ENCODE results near the gene SEMA7A. TPM values are rescaled to one million over a fixed set of nuclear protein-coding genes. Genes with fewer than 3 reads are reported as not detected.

Gene SEMA7A
- total and polyA plus RNA-seq, 9 of the 15 experiments (the other 6 are each of a cell fraction or from before 2014, with no cell fraction given), result 0.04 to 8.2 (median 5.4) TPM; not detected in 1

GRCh38 chr15:74408385-74408784 is 25.4 kb downstream of the SEMA7A start:
- H2AFZ ChIP-seq (ENCODE audit: low read depth, low read length), result no peak overlapping the region
- no peaks in the 10 kb centered on the region for H4K20me1 ChIP-seq (replicated peaks; ENCODE audit: control insufficient read depth, insufficient read depth, low read length)
- H3K4me2 ChIP-seq (ENCODE audit: insufficient read depth, low read length), result no peak overlapping the region
- no peaks in the 10 kb centered on the region for H3K27me3 ChIP-seq (ENCODE audit: control insufficient read depth in 2 of 2, insufficient read depth in 2 of 2, low read length in 2 of 2)
- ChIA-PET POLR2A (interaction anchor here (0.6 to 1.4 kb wide), 2 partner anchors 10 to 24 kb away, joined by 3 to 4 read pairs; no protein-coding TSS in a partner anchor), CTCF (ENCODE audit: low intra/inter-chr PET ratio) (no interaction called here)
- H3K79me2 ChIP-seq (ENCODE audit: control insufficient read depth, insufficient read depth, low read length), result no peaks in the 10 kb centered on the region
- FAIRE-seq, result no peak
- intact Hi-C loops (cut with micrococcal nuclease) (no loop called here), in situ Hi-C loops (cut with MboI) (no loop called here)
- H3K4me1 ChIP-seq (replicated peaks in 1 of 2; ENCODE audit: control insufficient read depth in 2 of 2, insufficient read depth in 2 of 2, low read length in 2 of 2), result peaks cover 35 to 49% of the 10 kb centered on the region in 2 experiments
- H3K4me3 ChIP-seq, result no peak overlapping the region
- DNase-seq (ENCODE audit: extremely low read depth in 1 of 4, low spot score in 3 of 4), result no peak
- H3K9me3 ChIP-seq (replicated peaks; ENCODE audit: control insufficient read depth, insufficient read depth, low read depth, low read length), result no peaks in the 10 kb centered on the region
- peaks cover 32% of the 10 kb centered on the region; the same call in 2 of the 3 replicates for H3K36me3 ChIP-seq (ENCODE audit: control insufficient read depth, insufficient read depth, low read length)
- WGBS (ENCODE audit: insufficient coverage, low coverage, missing lambda C conversion rate), result 36% methylated on average over 2 of the region's 2 CpGs
- H3K9me1 ChIP-seq (ENCODE audit: control insufficient read depth, insufficient read depth, low read length), result peaks cover 3% of the 10 kb centered on the region
- no peak for ATAC-seq
- no peak for TF ChIP-seq ZNF146 (CRISPR knock-in tag; IDR thresholded peaks at IDR 0.05; ENCODE audit: unreplicated experiment)
- no peak for TF ChIP-seq ZNF830 (CRISPR knock-in tag; IDR thresholded peaks at IDR 0.05)
- TF ChIP-seq ZNF263 (CRISPR knock-in tag; IDR thresholded peaks at IDR 0.05; ENCODE audit: borderline replicate concordance), result peak; percentile 70; the same call in 1 of the 2 replicates
- no peak for TF ChIP-seq TBP (optimal IDR thresholded peaks at IDR 0.05; ENCODE audit: low read depth, low read length)
- no peak overlapping the region for H3K27ac ChIP-seq (ENCODE audit: extremely low read depth, low read depth, low read length)
- no TSS peak for BruUV-seq (replicated peaks)
- H3K9ac ChIP-seq (ENCODE audit: insufficient read depth in 1 of 2, low read depth in 2 of 2, low read length in 2 of 2), result 0 out of 4 replicates have a peak overlapping the region, but pooled peaks of 1 of the 2 experiments have one; percentile 24

- Histone ChIP-seq H3K4me3 (no peak overlapping the region), H3K27me3 (ENCODE audit: control insufficient read depth in 2 of 2, insufficient read depth in 2 of 2, low read length in 2 of 2) (no peaks in the 10 kb centered on the region), H3K4me2 (ENCODE audit: insufficient read depth, low read length) (peak overlapping the region; percentile 16; the same call in 1 of the 2 replicates), H3K9me3 (replicated peaks; ENCODE audit: control insufficient read depth, insufficient read depth, low read depth, low read length) (no peaks in the 10 kb centered on the region), H3K9me1 (ENCODE audit: control insufficient read depth, insufficient read depth, low read length) (no peaks in the 10 kb centered on the region), H3K9ac (ENCODE audit: insufficient read depth in 1 of 2, low read depth in 2 of 2, low read length in 2 of 2) (peak overlapping the region in 1 of 2 experiments; percentile 84; a peak in 2 of 4 replicates), H3K79me2 (ENCODE audit: control insufficient read depth, insufficient read depth, low read length) (no peaks in the 10 kb centered on the region), H3K27ac (ENCODE audit: extremely low read depth, low read depth, low read length) (no peak overlapping the region), H2AFZ (ENCODE audit: low read depth, low read length) (peak overlapping the region; percentile 46; the same call in 1 of the 2 replicates), H3K36me3 (ENCODE audit: control insufficient read depth, insufficient read depth, low read length) (peaks cover 23% of the 10 kb centered on the region; the same call in 2 of the 3 replicates), H4K20me1 (replicated peaks; ENCODE audit: control insufficient read depth, insufficient read depth, low read length) (no peaks in the 10 kb centered on the region), H3K4me1 (replicated peaks in 1 of 2; ENCODE audit: control insufficient read depth in 2 of 2, insufficient read depth in 2 of 2, low read length in 2 of 2) (peaks cover 44 to 59% of the 10 kb centered on the region in 2 experiments)
- ChIA-PET POLR2A (interaction anchor here (0.7 to 2.3 kb wide), 4 partner anchors 11 to 34 kb away, joined by 3 to 9 read pairs (median 3); no protein-coding TSS in a partner anchor), CTCF (ENCODE audit: low intra/inter-chr PET ratio) (no interaction called here)
- intact Hi-C loops (cut with micrococcal nuclease) (no loop called here), in situ Hi-C loops (cut with MboI) (no loop called here)
- no TSS peak for BruUV-seq (replicated peaks)
- DNase-seq (ENCODE audit: extremely low read depth in 1 of 4, low spot score in 3 of 4), result peak in 1 of 4 experiments; percentile 54
- WGBS (ENCODE audit: insufficient coverage, low coverage, missing lambda C conversion rate), result 17% methylated on average over 12 of the region's 12 CpGs
- peak; percentile 57 for FAIRE-seq
- ATAC-seq, result peak; percentile 68
- TF ChIP-seq REST (IDR thresholded peaks at IDR 0.05; ENCODE audit: borderline replicate concordance), result no peak
- TF ChIP-seq REST (CRISPR knock-in tag; IDR thresholded peaks at IDR 0.05; ENCODE audit: low read depth), result 0 out of 2 replicates have a peak, but pooled peaks have one; percentile 22
- TF ChIP-seq WHSC1 (IDR thresholded peaks at IDR 0.05; ENCODE audit: low read length), result no peak
These were observed 26.6 kb downstream of the SEMA7A start for GRCh38 chr15:74406992-74407705.

Data from K562 (cell line).